Brain microvascular endothelial cell (primary cell): ENCODE data around the gene CLHC1.

ENCODE experiments used
- DNase-seq: peaks from one replicate; pipeline ENCODE4 v3.0.0-alpha.2; 2020
- H3K27ac ChIP-seq: fragments of 250-450 bp; sonication (Bioruptor Pico); 2 replicates; pipeline ENCODE4 v1.5.1; 2020; ENCODE audit warnings: mild to moderate bottlenecking, moderate library complexity
- H3K27me3 ChIP-seq: fragments of 250-450 bp; sonication (Bioruptor Pico); replicated peaks from 2 replicates; pipeline ENCODE4 v1.5.1; 2020; ENCODE audit warnings: mild to moderate bottlenecking
- H3K36me3 ChIP-seq: fragments of 250-450 bp; sonication (Bioruptor Pico); replicated peaks from 2 replicates; pipeline ENCODE4 v1.5.1; 2020; ENCODE audit warnings: mild to moderate bottlenecking
- H3K4me3 ChIP-seq: 2 replicates; pipeline ENCODE4 v1.5.1; 2011; ENCODE audit warnings: low read depth, mild to moderate bottlenecking, control low read depth, low read length, moderate library complexity
- CTCF ChIP-seq: IDR thresholded peaks from 2 replicates; pipeline ENCODE4 v1.5.1; 2011; ENCODE audit warnings: low read depth, mild to moderate bottlenecking, moderate library complexity, low read length, control low read depth, inconsistent platforms; ENCODE audit errors: missing control alignments
- in situ Hi-C: cut with HindIII; loops from 2 replicates; pipeline ENCODE4 v1.10.0; 2017; ENCODE audit warnings: low sequenced_read_pairs, low pct_ligation_motif_present

CLHC1 gene

GRCh38 chr2:55165626-55166025, 66.5 kb downstream of the CLHC1 start:
- no peak overlapping the region for H3K27ac ChIP-seq
- peak; percentile 41 for DNase-seq
- no peak for TF ChIP-seq CTCF
- no peak overlapping the region for H3K4me3 ChIP-seq
- no peaks in the 10 kb centered on the region for H3K36me3 ChIP-seq
- in situ Hi-C loops, result loop anchor here (25.0 kb wide), 2 partner anchors 128 to 253 kb away; no protein-coding TSS in a partner anchor
- H3K27me3 ChIP-seq, result no peaks in the 10 kb centered on the region

GRCh38 chr2:55164534-55165480, 67.3 kb downstream of the CLHC1 start:
- H3K36me3 ChIP-seq, result no peaks in the 10 kb centered on the region
- no peak for DNase-seq

GRCh38 chr2:55163941-55164390, 68.1 kb downstream of the CLHC1 start:
- Histone ChIP-seq H3K27ac (peak overlapping the region; percentile 62), H3K27me3 (no peaks in the 10 kb centered on the region), H3K4me3 (no peak overlapping the region), H3K36me3 (no peaks in the 10 kb centered on the region)
- no peak for DNase-seq
- in situ Hi-C loops, result loop anchor here (25.0 kb wide), 2 partner anchors 127 to 252 kb away; no protein-coding TSS in a partner anchor
- TF ChIP-seq CTCF, result no peak

More at GRCh38 chr2:55164534-55165480, 67.3 kb downstream of the CLHC1 start:
- in situ Hi-C loops, result loop anchor here (25.0 kb wide), 2 partner anchors 128 to 253 kb away; no protein-coding TSS in a partner anchor
- H3K4me3 ChIP-seq, result no peak overlapping the region
- no peak overlapping the region for H3K27ac ChIP-seq
- no peaks in the 10 kb centered on the region for H3K27me3 ChIP-seq
- no peak for TF ChIP-seq CTCF

- in situ Hi-C loops, result loop anchor here (25.0 kb wide), 2 partner anchors 126 to 251 kb away; no protein-coding TSS in a partner anchor
- Histone ChIP-seq H3K27me3 (no peaks in the 10 kb centered on the region), H3K27ac (peak overlapping the region; percentile 62), H3K4me3 (no peak overlapping the region), H3K36me3 (no peaks in the 10 kb centered on the region)
- no peak for TF ChIP-seq CTCF
- DNase-seq, result peak; percentile 73
Observed at GRCh38 chr2:55163274-55163721, 68.8 kb downstream of the CLHC1 start.

GRCh38 chr2:55162284-55163006, 69.6 kb downstream of the CLHC1 start:
- no peak for TF ChIP-seq CTCF
- in situ Hi-C loops, result loop anchor here (25.0 kb wide), 2 partner anchors 125 to 250 kb away; no protein-coding TSS in a partner anchor
- peak overlapping the region; percentile 62 for H3K27ac ChIP-seq
- H3K4me3 ChIP-seq, result no peak overlapping the region
- H3K36me3 ChIP-seq, result no peaks in the 10 kb centered on the region
- DNase-seq, result no peak
- no peaks in the 10 kb centered on the region for H3K27me3 ChIP-seq
